Activated T-cell treated with anti-CD3 and anti-CD28 coated beads for 4 hours (primary cell): ENCODE measurements around the gene COMT.

Experiments
- DNase-seq: peaks from one replicate; pipeline ENCODE4 v3.0.0-alpha.2; 2020

The COMT gene

GRCh38 chr22:20014526-20015186, 73.1 kb downstream of the COMT start:
- no peak for DNase-seq

- no peak for DNase-seq
Observed at GRCh38 chr22:20015187-20015625, 73.6 kb downstream of the COMT start.

- no peak for DNase-seq
Observed at GRCh38 chr22:20015971-20016733, 74.6 kb downstream of the COMT start.

- DNase-seq = peak; percentile 89
Observed at GRCh38 chr22:20016734-20017621, 75.4 kb downstream of the COMT start, which contains the start of gene ARVCF. Gene ARVCF, minus strand, starts transcription at chr22:20016823. Its CDS starts 26,029 bp downstream, at chr22:19990794.

- no peak for DNase-seq
Observed at GRCh38 chr22:20017622-20017958, 76.0 kb downstream of the COMT start.

- DNase-seq = no peak
Observed at GRCh38 chr22:20018001-20018400, 76.4 kb downstream of the COMT start.
